ENCODE results near the gene LRGUK. TPM values are rescaled to one million over a fixed set of nuclear protein-coding genes. Genes with fewer than 3 reads are reported as not detected.

The LRGUK gene
- total and polyA plus RNA-seq, 2 of the 8 experiments (the other 6 are each of a cell fraction or from before 2014, with no cell fraction given): 1.5 to 3.6 TPM

DNA sequence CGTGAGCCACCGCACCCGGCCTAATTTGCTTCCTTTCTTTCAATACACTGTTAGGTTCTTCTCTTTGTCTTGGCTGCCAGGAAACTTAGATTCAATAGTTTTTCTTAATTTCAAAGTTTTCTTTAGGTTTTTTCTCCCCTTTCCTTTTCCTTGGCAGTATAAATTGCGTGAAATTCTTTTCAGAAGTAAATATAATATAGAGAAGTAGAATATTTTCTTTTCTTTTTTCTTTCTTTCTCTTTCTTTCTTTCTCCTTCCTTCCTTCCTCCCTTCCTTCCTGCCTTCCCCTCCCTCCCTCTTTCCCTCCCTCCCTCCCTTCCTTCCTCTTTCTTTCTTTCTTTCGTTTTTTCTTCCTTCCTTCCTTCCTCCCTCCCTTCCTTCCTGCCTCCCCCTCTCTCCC is 1.7 kb downstream of the LRGUK start:
- 71% methylated on average over 5 of the region's 5 CpGs; no CpG with 5 or more reads in 1 of the 2 experiments for WGBS, 2 experiments (ENCODE audit: extremely low coverage in 1 of 2, insufficient coverage in 1 of 2, insufficient read length in 1 of 2, insufficient replicate concordance in 2 of 2, low coverage in 1 of 2, low lambda C conversion rate in 2 of 2, missing lambda C conversion rate in 1 of 2)
- H3K56ac ChIP-seq (replicated peaks; ENCODE audit: insufficient read length, low read depth, low read length): no peak overlapping the region
- H4K5ac ChIP-seq (ENCODE audit: insufficient read length, low read depth, low read length): peak overlapping the region; percentile 6
- no peak overlapping the region for H2BK120ac ChIP-seq (replicated peaks; ENCODE audit: low read depth, low read length)
- no peak overlapping the region for H2AK5ac ChIP-seq (ENCODE audit: low read depth, low read length)
- no peak overlapping the region; a peak in 1 of 4 replicates for H3K4me2 ChIP-seq (ENCODE audit: insufficient read depth in 1 of 2, low read depth in 2 of 2, low read length in 2 of 2)
- TF ChIP-seq TAF1 (IDR thresholded peaks at IDR 0.05; ENCODE audit: low read depth, low read length) (no peak), SUZ12 (IDR thresholded peaks at IDR 0.05; ENCODE audit: low read length) (no peak), CHD1 (IDR thresholded peaks at IDR 0.05; ENCODE audit: low read depth, low read length) (no peak), HDAC2 (IDR thresholded peaks at IDR 0.05; ENCODE audit: borderline replicate concordance in 1 of 2, low read depth in 2 of 2, low read length in 2 of 2) (no peak), CREB1 (IDR thresholded peaks at IDR 0.05) (no peak), RBBP5 (IDR thresholded peaks at IDR 0.05; ENCODE audit: borderline replicate concordance, low read depth, low read length) (no peak), RFX5 (IDR thresholded peaks at IDR 0.05; ENCODE audit: borderline replicate concordance, low read depth, low read length) (no peak), NRF1 (IDR thresholded peaks at IDR 0.05; ENCODE audit: low read depth, low read length) (no peak), CEBPB (IDR thresholded peaks at IDR 0.05; ENCODE audit: low read depth, low read length) (no peak), KDM4A (IDR thresholded peaks at IDR 0.05; ENCODE audit: low read depth, low read length, severe bottlenecking) (no peak)
- H2AFZ ChIP-seq (ENCODE audit: low read length): no peak overlapping the region
- H3K18ac ChIP-seq (ENCODE audit: extremely low read depth, low read length): no peak overlapping the region
- no peak overlapping the region for H3K4ac ChIP-seq (replicated peaks; ENCODE audit: insufficient read length, low read depth, low read length)
- H2BK15ac ChIP-seq (ENCODE audit: low read length): no peak overlapping the region
- H4K8ac ChIP-seq (ENCODE audit: extremely low read depth, insufficient read depth, low read length): no peak overlapping the region
- H3K79me2 ChIP-seq (ENCODE audit: control insufficient read depth in 1 of 2, insufficient read depth in 2 of 2, low read length in 2 of 2): 0 out of 4 replicates have a peak, but pooled peaks cover 0 to 3% of the 10 kb centered on the region in 2 experiments
- H2BK12ac ChIP-seq (ENCODE audit: low read depth, low read length): 0 out of 2 replicates have a peak overlapping the region, but pooled peaks have one; percentile 19
- no peak overlapping the region for H3K9ac ChIP-seq (replicated peaks in 1 of 4; ENCODE audit: extremely low read depth in 1 of 4, low read depth in 3 of 4, low read length in 3 of 4)
- H3K14ac ChIP-seq (ENCODE audit: insufficient read length): no peak overlapping the region
- H3K9me3 ChIP-seq (ENCODE audit: insufficient read depth in 2 of 2, low read depth in 1 of 2, low read length in 1 of 2): no peaks in the 10 kb centered on the region
- no peak for FAIRE-seq
- ChIA-PET CTCF (ENCODE audit: partially characterized antibody) (interaction anchor here (3.4 kb wide), 1 partner anchor 12 kb away, joined by 16 read pairs; no protein-coding TSS in a partner anchor), POLR2A (ENCODE audit: partially characterized antibody) (interaction anchor here (1.8 kb wide), 1 partner anchor 11 kb away, joined by 4 read pairs; no protein-coding TSS in a partner anchor)
- H2BK20ac ChIP-seq (ENCODE audit: low read length): no peak overlapping the region
- H3K4me3 ChIP-seq (ENCODE audit: extremely low read depth in 1 of 4, insufficient read depth in 2 of 4, low read depth in 3 of 4, low read length in 4 of 4): no peak overlapping the region
- peaks cover 6 to 20% (median 8%) of the 10 kb centered on the region in 4 experiments for H3K4me1 ChIP-seq (replicated peaks in 1 of 4; ENCODE audit: control insufficient read depth in 3 of 4, insufficient read depth in 4 of 4, low read length in 3 of 4)
- no peaks in the 10 kb centered on the region for H3K36me3 ChIP-seq (ENCODE audit: control insufficient read depth in 2 of 4, insufficient read depth in 4 of 4, low read length in 3 of 4)
- H3K27me3 ChIP-seq (replicated peaks in 1 of 4; ENCODE audit: control insufficient read depth in 3 of 4, extremely low read depth in 1 of 4, insufficient read depth in 3 of 4, low read length in 3 of 4): no peaks in the 10 kb centered on the region; a peak in 1 of 7 replicates
- no peaks in the 10 kb centered on the region for H3K79me1 ChIP-seq (ENCODE audit: low read depth, low read length)
- H2BK5ac ChIP-seq (ENCODE audit: low read depth, low read length): no peak overlapping the region
- peaks cover 4% of the 10 kb centered on the region for H3K23me2 ChIP-seq (ENCODE audit: low read depth, low read length)
- H3K23ac ChIP-seq (ENCODE audit: insufficient read length): no peak overlapping the region
- H3K27ac ChIP-seq (ENCODE audit: low read depth, low read length): no peak overlapping the region
- no peaks in the 10 kb centered on the region for H4K20me1 ChIP-seq (replicated peaks in 1 of 2; ENCODE audit: control insufficient read depth in 1 of 2, insufficient read depth in 2 of 2, low read length in 2 of 2)
- DNase-seq (ENCODE audit: low read depth in 1 of 2, low spot score in 2 of 2): no peak
- H4K91ac ChIP-seq (replicated peaks; ENCODE audit: insufficient read length, low read length): no peak overlapping the region
